ENCODE results near the gene PTGIR.

Gene PTGIR

GRCh38 chr19:46656541-46656940 is 31.7 kb upstream of the PTGIR start:
- H2AFZ ChIP-seq (ENCODE audit: low read length) = no peak overlapping the region
- no peaks in the 10 kb centered on the region for H3K36me3 ChIP-seq (ENCODE audit: insufficient read depth, low read length)
- H3K4me3 ChIP-seq (ENCODE audit: low read length, poor library complexity, severe bottlenecking) = no peak overlapping the region
- TF ChIP-seq EZH2phosphoT487 (IDR thresholded peaks at IDR 0.05; ENCODE audit: borderline replicate concordance) (no peak), CTCF (conservative IDR thresholded peaks at IDR 0.05; ENCODE audit: low read length) (no peak)
- no peaks in the 10 kb centered on the region for H4K20me1 ChIP-seq (ENCODE audit: insufficient read depth, low read length, poor library complexity, severe bottlenecking)
- no peaks in the 10 kb centered on the region for H3K79me2 ChIP-seq (ENCODE audit: insufficient read depth, low read length)
- no peaks in the 10 kb centered on the region for H3K27me3 ChIP-seq (ENCODE audit: insufficient read depth, low read length, poor library complexity, severe bottlenecking)
- no peak overlapping the region for H3K4me2 ChIP-seq (ENCODE audit: low read depth, low read length, poor library complexity, severe bottlenecking)
- H3F3A ChIP-seq (ENCODE audit: low read depth) = 0 out of 2 replicates have a peak, but pooled peaks cover under 1% of the 10 kb centered on the region
- no peak overlapping the region for H3K9ac ChIP-seq (ENCODE audit: low read depth, low read length, poor library complexity, severe bottlenecking)
- H3K9me2 ChIP-seq (replicated peaks; ENCODE audit: low read depth, low read length) = no peaks in the 10 kb centered on the region
- H3K9me3 ChIP-seq (ENCODE audit: insufficient read depth, low read depth, low read length) = no peaks in the 10 kb centered on the region
- peaks cover 19% of the 10 kb centered on the region for H3K4me1 ChIP-seq (ENCODE audit: insufficient read depth, low read length, poor library complexity, severe bottlenecking)

GRCh38 chr19:46654621-46655152 is 29.8 kb upstream of the PTGIR start:
- H3K27me3 ChIP-seq (ENCODE audit: insufficient read depth, low read length, poor library complexity, severe bottlenecking) = no peaks in the 10 kb centered on the region
- H2AFZ ChIP-seq (ENCODE audit: low read length) = no peak overlapping the region
- H3K4me1 ChIP-seq (ENCODE audit: insufficient read depth, low read length, poor library complexity, severe bottlenecking) = peaks cover 7% of the 10 kb centered on the region
- H3K9me2 ChIP-seq (replicated peaks; ENCODE audit: low read depth, low read length) = no peaks in the 10 kb centered on the region
- TF ChIP-seq EZH2phosphoT487 (IDR thresholded peaks at IDR 0.05; ENCODE audit: borderline replicate concordance) (no peak), CTCF (conservative IDR thresholded peaks at IDR 0.05; ENCODE audit: low read length) (no peak)
- no peak overlapping the region for H3K4me3 ChIP-seq (ENCODE audit: low read length, poor library complexity, severe bottlenecking)
- H3K36me3 ChIP-seq (ENCODE audit: insufficient read depth, low read length) = no peaks in the 10 kb centered on the region
- no peaks in the 10 kb centered on the region for H3F3A ChIP-seq (ENCODE audit: low read depth)
- H3K9me3 ChIP-seq (ENCODE audit: insufficient read depth, low read depth, low read length) = no peaks in the 10 kb centered on the region
- H4K20me1 ChIP-seq (ENCODE audit: insufficient read depth, low read length, poor library complexity, severe bottlenecking) = no peaks in the 10 kb centered on the region
- H3K4me2 ChIP-seq (ENCODE audit: low read depth, low read length, poor library complexity, severe bottlenecking) = no peak overlapping the region
- no peak overlapping the region for H3K9ac ChIP-seq (ENCODE audit: low read depth, low read length, poor library complexity, severe bottlenecking)
- H3K79me2 ChIP-seq (ENCODE audit: insufficient read depth, low read length) = no peaks in the 10 kb centered on the region

- H3F3A ChIP-seq (ENCODE audit: low read depth) = no peaks in the 10 kb centered on the region
- no peak overlapping the region for H3K4me2 ChIP-seq (ENCODE audit: low read depth, low read length, poor library complexity, severe bottlenecking)
- H3K36me3 ChIP-seq (ENCODE audit: insufficient read depth, low read length) = no peaks in the 10 kb centered on the region
- no peak overlapping the region for H3K4me3 ChIP-seq (ENCODE audit: low read length, poor library complexity, severe bottlenecking)
- no peak overlapping the region for H3K9ac ChIP-seq (ENCODE audit: low read depth, low read length, poor library complexity, severe bottlenecking)
- H3K4me1 ChIP-seq (ENCODE audit: insufficient read depth, low read length, poor library complexity, severe bottlenecking) = no peaks in the 10 kb centered on the region
- TF ChIP-seq CTCF (conservative IDR thresholded peaks at IDR 0.05; ENCODE audit: low read length) = no peak
- TF ChIP-seq EZH2phosphoT487 (IDR thresholded peaks at IDR 0.05; ENCODE audit: borderline replicate concordance) = no peak
- no peak overlapping the region for H2AFZ ChIP-seq (ENCODE audit: low read length)
- H3K9me3 ChIP-seq (ENCODE audit: insufficient read depth, low read depth, low read length) = no peaks in the 10 kb centered on the region
- H3K27me3 ChIP-seq (ENCODE audit: insufficient read depth, low read length, poor library complexity, severe bottlenecking) = no peaks in the 10 kb centered on the region
- H4K20me1 ChIP-seq (ENCODE audit: insufficient read depth, low read length, poor library complexity, severe bottlenecking) = no peaks in the 10 kb centered on the region
- H3K9me2 ChIP-seq (replicated peaks; ENCODE audit: low read depth, low read length) = no peaks in the 10 kb centered on the region
- H3K79me2 ChIP-seq (ENCODE audit: insufficient read depth, low read length) = no peaks in the 10 kb centered on the region
Measured at GRCh38 chr19:46650445-46650844, 25.6 kb upstream of the PTGIR start.
